ENCODE results near the gene SLC29A2. TPM values are rescaled to one million over a fixed set of nuclear protein-coding genes. Genes with fewer than 3 reads are reported as not detected.

SLC29A2 gene
- total and polyA plus RNA-seq, 2 donors (not counting 1 experiment from before 2014, with no cell fraction given): 16.2 to 18.5 TPM

- no peak overlapping the region for H3K27ac Mint-ChIP-seq
- POLR2A ChIA-PET: no interaction called here
Measured at GRCh38 chr11:66332371-66333219, 39.0 kb downstream of the SLC29A2 start.

More at GRCh38 chr11:66332371-66333219, 39.0 kb downstream of the SLC29A2 start:
- H3K9me3 ChIP-seq (ENCODE audit: control extremely low read depth in 1 of 3, control insufficient read depth in 2 of 3, insufficient read depth in 1 of 3, low read length in 2 of 3): no peaks in the 10 kb centered on the region
- H3K4me2 ChIP-seq (replicated peaks; ENCODE audit: low read depth, low read length, poor library complexity, severe bottlenecking): no peak overlapping the region
- peaks cover 0 to 9% (median 3%) of the 10 kb centered on the region in 4 experiments for H3K27me3 ChIP-seq (replicated peaks in 1 of 4; ENCODE audit: control extremely low read depth in 1 of 4, control insufficient read depth in 3 of 4, insufficient read depth in 4 of 4, low read length in 3 of 4)
- CTCF ChIA-PET: interaction anchor here (1.1 to 4.6 kb wide), 4 partner anchors 12 to 57 kb away, joined by 4 to 101 read pairs (median 6); partner anchors contain the start of gene BRMS1
- H3K36me3 ChIP-seq (replicated peaks in 1 of 2; ENCODE audit: control extremely low read depth in 1 of 2, control insufficient read depth in 1 of 2, extremely low read depth in 1 of 2, insufficient read depth in 2 of 2, low read length in 1 of 2): peaks cover 0 to 9% of the 10 kb centered on the region in 2 experiments
- Mint-ChIP-seq H3K27me3 (no peaks in the 10 kb centered on the region), H3K4me3 (no peak overlapping the region), H3K4me1 (peaks cover 32% of the 10 kb centered on the region), H3K9me3 (ENCODE audit: insufficient read depth) (no peaks in the 10 kb centered on the region)
- no peak for ATAC-seq (ENCODE audit: low read depth)
- no peak for DNase-seq
- no peak overlapping the region for H3K9ac ChIP-seq (ENCODE audit: low read length)
- intact Hi-C loops (cut with micrococcal nuclease): no loop called here
- TF ChIP-seq EZH2 (IDR thresholded peaks at IDR 0.05; ENCODE audit: borderline replicate concordance, insufficient read depth, low read depth, low read length, poor library complexity, severe bottlenecking) (no peak), CTCF (IDR thresholded peaks at IDR 0.05) (no peak)
- H3K79me2 ChIP-seq (ENCODE audit: control insufficient read depth, insufficient read depth, low read length): no peaks in the 10 kb centered on the region
- H3K4me1 ChIP-seq (ENCODE audit: control insufficient read depth in 2 of 2, insufficient read depth in 2 of 2, low read length in 2 of 2): peaks cover 26 to 36% of the 10 kb centered on the region in 2 donors
- no peak overlapping the region for H3K27ac ChIP-seq (ENCODE audit: low read length in 2 of 2)
- WGBS (ENCODE audit: insufficient coverage): 93% methylated on average over 15 of the region's 18 CpGs
- H3K4me3 ChIP-seq (ENCODE audit: control extremely low read depth in 1 of 5, extremely low read depth in 1 of 5, insufficient read depth in 1 of 5, low read depth in 2 of 5, low read length in 4 of 5): no peak overlapping the region
- H2AFZ ChIP-seq (ENCODE audit: insufficient read depth, low read depth, low read length, poor library complexity, severe bottlenecking): no peak overlapping the region
- H4K20me1 ChIP-seq (ENCODE audit: control insufficient read depth, insufficient read depth, low read length, poor library complexity, severe bottlenecking): no peaks in the 10 kb centered on the region

Measured in B cell (primary cell).